HEK293 (cell line): Measurements from ENCODE around the gene DENND11.
A peak's percentile ranks its signal among the peaks of the same experiment; 100 is the strongest.

Experiments used
- CTCF ChIP-seq: fragments of 450-650 bp; formaldehyde crosslinking; IDR thresholded peaks from 2 replicates; pipeline ENCODE4 v1.5.1; 2016; ENCODE audit warnings: missing biosample characterization, missing genetic modification characterization
- ELK4 ChIP-seq: IDR thresholded peaks from 2 replicates; pipeline ENCODE4 v1.6.1; 2011; ENCODE audit warnings: mild to moderate bottlenecking, low read depth, low read length, borderline replicate concordance
- KLF16 ChIP-seq: fragments of 450-650 bp; formaldehyde crosslinking; IDR thresholded peaks from 2 replicates; pipeline ENCODE4 v1.5.1; 2017; ENCODE audit warnings: missing biosample characterization, missing genetic modification characterization
- PRDM2 ChIP-seq: fragments of 450-650 bp; formaldehyde crosslinking; IDR thresholded peaks from 2 replicates; pipeline ENCODE4 v1.5.1; 2016; ENCODE audit warnings: missing biosample characterization, missing genetic modification characterization, borderline replicate concordance
- SCRT1 ChIP-seq: fragments of 450-650 bp; formaldehyde crosslinking; IDR thresholded peaks from 2 replicates; pipeline ENCODE4 v1.5.1; 2016; ENCODE audit warnings: missing biosample characterization, missing genetic modification characterization, borderline replicate concordance
- WT1 ChIP-seq: fragments of 450-650 bp; formaldehyde crosslinking; IDR thresholded peaks from 2 replicates; pipeline ENCODE4 v1.5.1; 2016; ENCODE audit warnings: missing biosample characterization, missing genetic modification characterization
- YY1 ChIP-seq: fragments of 450-650 bp; formaldehyde crosslinking; IDR thresholded peaks from 2 replicates; pipeline ENCODE4 v1.5.1; 2018; ENCODE audit warnings: missing biosample characterization, missing genetic modification characterization
- ZBTB17 ChIP-seq: fragments of 450-650 bp; formaldehyde crosslinking; IDR thresholded peaks from 2 replicates; pipeline ENCODE4 v1.5.1; 2016; ENCODE audit warnings: missing biosample characterization, missing genetic modification characterization
- ZBTB21 ChIP-seq: fragments of 450-650 bp; formaldehyde crosslinking; IDR thresholded peaks from 2 replicates; pipeline ENCODE4 v1.5.1; 2017; ENCODE audit warnings: missing biosample characterization, missing genetic modification characterization
- ZFP69B ChIP-seq: fragments of 450-650 bp; formaldehyde crosslinking; IDR thresholded peaks from 2 replicates; pipeline ENCODE4 v1.5.1; 2016; ENCODE audit warnings: missing biosample characterization, missing genetic modification characterization
- ZNF16 ChIP-seq: fragments of 450-650 bp; formaldehyde crosslinking; IDR thresholded peaks from 2 replicates; pipeline ENCODE4 v1.5.1; 2016; ENCODE audit warnings: low read depth, missing biosample characterization, missing genetic modification characterization
- ZNF26 ChIP-seq: fragments of 450-650 bp; formaldehyde crosslinking; IDR thresholded peaks from 2 replicates; pipeline ENCODE4 v1.5.1; 2016; ENCODE audit warnings: missing biosample characterization, missing genetic modification characterization
- ZNF398 ChIP-seq: fragments of 450-650 bp; formaldehyde crosslinking; IDR thresholded peaks from 2 replicates; pipeline ENCODE4 v1.5.1; 2017; ENCODE audit warnings: missing biosample characterization, missing genetic modification characterization
- ZNF433 ChIP-seq: fragments of 450-650 bp; formaldehyde crosslinking; IDR thresholded peaks from 2 replicates; pipeline ENCODE4 v1.5.1; 2016; ENCODE audit warnings: missing biosample characterization, missing genetic modification characterization, low read depth
- ZNF449 ChIP-seq: fragments of 450-650 bp; formaldehyde crosslinking; IDR thresholded peaks from 2 replicates; pipeline ENCODE4 v1.5.1; 2017; ENCODE audit warnings: missing biosample characterization, mild to moderate bottlenecking, missing genetic modification characterization, moderate library complexity
- ZNF549 ChIP-seq: fragments of 450-650 bp; IDR thresholded peaks from 2 replicates; pipeline ENCODE4 v1.5.1; 2018; ENCODE audit warnings: missing biosample characterization, missing genetic modification characterization, mild to moderate bottlenecking, inconsistent platforms, moderate library complexity
- ZNF600 ChIP-seq: fragments of 450-650 bp; formaldehyde crosslinking; IDR thresholded peaks from 2 replicates; pipeline ENCODE4 v1.5.1; 2016; ENCODE audit warnings: missing biosample characterization, missing genetic modification characterization
- ZNF623 ChIP-seq: fragments of 450-650 bp; formaldehyde crosslinking; IDR thresholded peaks from 2 replicates; pipeline ENCODE4 v1.5.1; 2016; ENCODE audit warnings: missing biosample characterization, missing genetic modification characterization
- ZNF645 ChIP-seq: fragments of 450-650 bp; formaldehyde crosslinking; IDR thresholded peaks from 2 replicates; pipeline ENCODE4; 2016; ENCODE audit warnings: missing biosample characterization, missing genetic modification characterization
- ZNF704 ChIP-seq: fragments of 450-650 bp; formaldehyde crosslinking; IDR thresholded peaks from 2 replicates; pipeline ENCODE4 v1.5.1; 2016; ENCODE audit warnings: missing biosample characterization, missing genetic modification characterization
- ZNF776 ChIP-seq: fragments of 450-650 bp; formaldehyde crosslinking; IDR thresholded peaks from 2 replicates; pipeline ENCODE4 v1.5.0; 2017; ENCODE audit warnings: missing biosample characterization, missing genetic modification characterization, borderline replicate concordance
- ZNF777 ChIP-seq: fragments of 450-650 bp; formaldehyde crosslinking; IDR thresholded peaks from 2 replicates; pipeline ENCODE4 v1.5.1; 2017; ENCODE audit warnings: missing biosample characterization, missing genetic modification characterization, borderline replicate concordance

DENND11 gene

GRCh38 chr7:141737836-141738591 is 36.0 kb upstream of the DENND11 start, which contains the start of gene SSBP1 (continued):
- TF ChIP-seq SCRT1 (tag by site-specific recombination), result no peak; the same call in 1 of the 2 replicates
- TF ChIP-seq ZNF433, result no peak
- peak; percentile 97 for TF ChIP-seq ZBTB17 (tag by site-specific recombination)
- no peak for TF ChIP-seq ZNF645 (tag by site-specific recombination)
- peak; percentile 95 for TF ChIP-seq CTCF (tag by site-specific recombination)
- no peak for TF ChIP-seq ZNF704 (tag by site-specific recombination)
- TF ChIP-seq ZBTB21 (tag by site-specific recombination), result peak; percentile 75
- TF ChIP-seq ZNF449, result peak; percentile 90
- no peak for TF ChIP-seq ZNF16 (tag by site-specific recombination)
- TF ChIP-seq ZFP69B (tag by site-specific recombination), result peak; percentile 86
- TF ChIP-seq ZNF777, result no peak
- no peak for TF ChIP-seq ZNF776 (tag by site-specific recombination)
- TF ChIP-seq ZNF600 (tag by site-specific recombination), result no peak; the same call in 1 of the 2 replicates
- TF ChIP-seq YY1 (tag by site-specific recombination), result peak; percentile 83
- peak; percentile 31; the same call in 1 of the 2 replicates for TF ChIP-seq ZNF623 (tag by site-specific recombination)
- no peak for TF ChIP-seq ZNF398 (tag by site-specific recombination)
- no peak for TF ChIP-seq ELK4
- peak; percentile 94 for TF ChIP-seq KLF16 (tag by site-specific recombination)
- no peak for TF ChIP-seq ZNF549
- no peak for TF ChIP-seq PRDM2
- TF ChIP-seq ZNF26 (tag by site-specific recombination), result no peak
- no peak for TF ChIP-seq WT1 (tag by site-specific recombination)
